GM10266 (cell line): ENCODE data around the gene TXNRD2.

Experiments
- DNase-seq: peaks from one replicate; pipeline ENCODE4 v3.0.0; 2012; ENCODE audit errors: extremely low spot score
- CTCF ChIP-seq: IDR thresholded peaks from 2 replicates; pipeline ENCODE4 v1.5.1; 2012; ENCODE audit warnings: mild to moderate bottlenecking, low read depth; ENCODE audit not compliant: control insufficient read depth, insufficient read depth; ENCODE audit errors: missing control alignments

The TXNRD2 gene

GRCh38 chr22:19983741-19984140 is 42.1 kb upstream of the TXNRD2 start:
- DNase-seq, result no peak
- no peak for TF ChIP-seq CTCF

GRCh38 chr22:19982991-19983578 is 41.5 kb upstream of the TXNRD2 start:
- TF ChIP-seq CTCF, result no peak
- no peak for DNase-seq

- no peak for TF ChIP-seq CTCF
- no peak for DNase-seq
Observed at GRCh38 chr22:19981961-19982920, 40.6 kb upstream of the TXNRD2 start.

GRCh38 chr22:19981171-19981960 is 39.7 kb upstream of the TXNRD2 start:
- TF ChIP-seq CTCF, result no peak
- no peak for DNase-seq

DNA sequence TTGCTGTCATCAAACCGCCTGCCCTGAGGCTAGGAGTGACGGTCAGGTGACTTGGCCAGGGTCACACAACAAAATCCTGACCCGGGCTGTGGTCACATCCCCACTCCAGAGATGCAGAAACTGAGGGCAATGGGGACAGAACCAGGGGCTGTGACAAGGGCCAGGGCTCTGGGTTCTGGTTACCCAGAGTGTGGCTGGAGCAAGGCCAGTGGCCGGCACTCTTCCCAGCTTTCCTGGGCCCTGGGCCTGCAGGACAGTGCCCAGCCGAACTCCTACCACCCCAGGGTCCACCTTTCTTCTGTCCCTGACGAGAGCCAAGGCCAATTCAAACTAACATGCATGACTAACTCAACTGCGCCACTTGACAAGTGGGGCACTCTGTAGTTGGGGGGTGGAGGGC is 39.1 kb upstream of the TXNRD2 start:
- TF ChIP-seq CTCF, result no peak
- DNase-seq, result no peak

- TF ChIP-seq CTCF, result no peak
- DNase-seq, result no peak
Observed at GRCh38 chr22:19979712-19980493, 38.3 kb upstream of the TXNRD2 start.
